Type B pancreatic cell (in vitro differentiated cells): ENCODE results near the gene AMH. TPM values are rescaled to one million over a fixed set of nuclear protein-coding genes. Genes with fewer than 3 reads are reported as not detected.

Experiments used
- DNase-seq: peaks from one replicate; pipeline ENCODE4 v3.0.0; 2021; ENCODE audit warnings: mixed read lengths; ENCODE audit not compliant: unreplicated experiment; ENCODE audit errors: extremely low spot score
- H3K27ac Mint-ChIP-seq: 2 replicates; pipeline ENCODE4 v1.8.0; 2021; ENCODE audit warnings: mild to moderate bottlenecking, mixed read lengths
- H3K27me3 Mint-ChIP-seq: 2 replicates; pipeline ENCODE4 v1.8.0; 2021; ENCODE audit warnings: mixed read lengths
- H3K36me3 Mint-ChIP-seq: 2 replicates; pipeline ENCODE4 v1.8.0; 2021; ENCODE audit warnings: mixed read lengths
- H3K4me1 Mint-ChIP-seq: one replicate; pipeline ENCODE4 v1.8.0; 2021; ENCODE audit warnings: mixed read lengths; ENCODE audit not compliant: unreplicated experiment
- H3K4me3 Mint-ChIP-seq: 2 replicates; pipeline ENCODE4 v1.8.0; 2021; ENCODE audit warnings: mild to moderate bottlenecking, mixed read lengths
- H3K9me3 Mint-ChIP-seq: 2 replicates; pipeline ENCODE4 v1.8.0; 2021; ENCODE audit warnings: mixed read lengths
- total RNA-seq: library from RNA; stranded (reverse); gene quantifications from 2 replicates; pipeline ENCODE4 v1.2.1, GENCODE V29; 2021; ENCODE audit warnings: low replicate concordance
- TF ChIP-seq, protein P1 (sequence below): fragments of 200-600 bp; sonication (generic); conservative IDR thresholded peaks from 2 replicates; pipeline ENCODE4 v1.5.0; 2021; ENCODE audit warnings: antibody characterized with exemption, mild to moderate bottlenecking

Gene AMH
- total RNA-seq, 1 donor from 2014 or later: 49.5 TPM

DNA sequence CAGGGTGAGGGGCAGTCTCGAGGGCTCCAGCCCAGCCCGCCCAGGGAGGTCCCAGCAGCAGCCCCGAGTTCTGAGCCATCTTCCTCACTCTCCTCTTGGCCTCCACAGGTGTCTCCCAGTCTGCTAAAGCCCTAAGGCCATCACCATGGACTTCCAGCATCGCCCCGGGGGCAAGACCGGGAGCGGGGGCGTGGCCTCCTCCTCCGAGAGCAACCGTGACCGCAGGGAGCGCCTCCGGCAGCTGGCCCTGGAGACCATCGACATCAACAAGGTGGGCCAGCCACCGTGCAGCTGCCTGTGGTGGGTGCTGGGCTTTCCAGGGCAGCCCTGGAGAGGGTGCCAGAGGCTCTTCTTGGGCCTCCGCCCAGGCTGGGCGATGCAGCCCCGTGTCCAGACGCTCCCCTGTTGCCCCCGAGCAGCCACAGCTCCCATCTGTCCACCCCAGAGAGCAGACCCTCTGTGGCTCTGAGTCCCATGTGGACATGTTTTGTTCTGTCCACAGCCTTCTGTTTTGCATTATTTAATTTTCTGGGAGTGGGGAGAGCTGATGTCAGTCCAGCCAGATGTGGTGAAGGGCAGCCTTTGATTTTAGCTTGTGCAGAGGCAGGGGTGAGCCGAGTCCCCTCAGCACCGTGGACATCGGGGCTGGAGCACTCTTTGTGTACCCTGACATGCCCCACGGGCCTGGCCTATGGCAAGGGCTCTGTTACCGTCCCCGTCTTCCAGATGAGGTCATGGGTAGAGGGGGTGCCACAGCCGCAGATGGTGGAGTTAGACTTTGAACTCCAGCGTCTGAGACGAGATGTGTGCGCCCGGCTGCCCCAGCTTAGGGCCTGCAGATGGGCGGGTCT lies 5.6 kb upstream of the AMH start:
- Mint-ChIP-seq H3K36me3 (no peaks in the 10 kb centered on the region), H3K27me3 (no peaks in the 10 kb centered on the region), H3K4me1 (peaks cover 36% of the 10 kb centered on the region), H3K27ac (no peak overlapping the region), H3K4me3 (no peak overlapping the region), H3K9me3 (no peaks in the 10 kb centered on the region)
- DNase-seq: no peak
- TF ChIP-seq, protein P1, sequence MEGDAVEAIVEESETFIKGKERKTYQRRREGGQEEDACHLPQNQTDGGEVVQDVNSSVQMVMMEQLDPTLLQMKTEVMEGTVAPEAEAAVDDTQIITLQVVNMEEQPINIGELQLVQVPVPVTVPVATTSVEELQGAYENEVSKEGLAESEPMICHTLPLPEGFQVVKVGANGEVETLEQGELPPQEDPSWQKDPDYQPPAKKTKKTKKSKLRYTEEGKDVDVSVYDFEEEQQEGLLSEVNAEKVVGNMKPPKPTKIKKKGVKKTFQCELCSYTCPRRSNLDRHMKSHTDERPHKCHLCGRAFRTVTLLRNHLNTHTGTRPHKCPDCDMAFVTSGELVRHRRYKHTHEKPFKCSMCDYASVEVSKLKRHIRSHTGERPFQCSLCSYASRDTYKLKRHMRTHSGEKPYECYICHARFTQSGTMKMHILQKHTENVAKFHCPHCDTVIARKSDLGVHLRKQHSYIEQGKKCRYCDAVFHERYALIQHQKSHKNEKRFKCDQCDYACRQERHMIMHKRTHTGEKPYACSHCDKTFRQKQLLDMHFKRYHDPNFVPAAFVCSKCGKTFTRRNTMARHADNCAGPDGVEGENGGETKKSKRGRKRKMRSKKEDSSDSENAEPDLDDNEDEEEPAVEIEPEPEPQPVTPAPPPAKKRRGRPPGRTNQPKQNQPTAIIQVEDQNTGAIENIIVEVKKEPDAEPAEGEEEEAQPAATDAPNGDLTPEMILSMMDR: no peak

DNA sequence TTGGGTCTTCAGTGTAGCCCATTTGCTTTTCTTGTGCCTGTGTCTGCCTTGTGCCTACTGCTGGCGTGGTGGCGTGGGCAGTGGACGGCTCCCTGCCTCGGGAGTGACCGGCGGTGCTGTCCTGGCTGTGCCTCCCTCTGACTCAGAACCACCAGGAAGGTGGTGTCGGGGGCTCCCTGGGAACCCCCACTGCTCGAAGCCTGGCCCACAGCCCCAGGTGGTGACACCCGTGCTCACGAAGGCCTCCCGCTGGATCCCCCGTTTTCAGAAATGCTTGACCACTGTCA lies 5.1 kb upstream of the AMH start:
- H3K27me3 Mint-ChIP-seq: no peaks in the 10 kb centered on the region
- H3K4me3 Mint-ChIP-seq: no peak overlapping the region
- H3K36me3 Mint-ChIP-seq: no peaks in the 10 kb centered on the region
- H3K4me1 Mint-ChIP-seq: peaks cover 32% of the 10 kb centered on the region
- TF ChIP-seq, protein P1: no peak
- DNase-seq: no peak
- no peak overlapping the region for H3K27ac Mint-ChIP-seq
- no peaks in the 10 kb centered on the region for H3K9me3 Mint-ChIP-seq

DNA sequence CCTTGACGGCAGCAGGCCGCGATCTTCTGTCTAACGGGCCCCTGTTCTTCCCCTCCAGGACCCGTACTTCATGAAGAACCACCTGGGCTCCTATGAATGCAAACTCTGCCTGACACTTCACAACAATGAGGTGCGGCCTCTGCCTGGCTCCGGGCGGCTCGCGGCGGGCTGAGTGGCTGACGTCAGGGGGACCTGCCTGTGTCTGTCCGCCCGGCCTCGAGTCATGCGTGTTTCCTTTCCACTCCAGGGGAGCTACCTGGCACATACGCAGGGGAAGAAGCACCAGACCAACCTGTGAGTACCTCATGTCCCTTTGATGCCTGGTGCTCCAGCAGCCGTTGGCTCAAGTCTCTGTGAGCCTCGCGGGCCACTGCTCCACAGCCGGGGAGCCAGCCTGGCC lies 4.6 kb upstream of the AMH start:
- Mint-ChIP-seq H3K27me3 (no peaks in the 10 kb centered on the region), H3K36me3 (no peaks in the 10 kb centered on the region), H3K4me1 (peaks cover 29% of the 10 kb centered on the region), H3K4me3 (no peak overlapping the region), H3K9me3 (no peaks in the 10 kb centered on the region), H3K27ac (no peak overlapping the region)
- DNase-seq: no peak
- TF ChIP-seq, protein P1: no peak

DNA sequence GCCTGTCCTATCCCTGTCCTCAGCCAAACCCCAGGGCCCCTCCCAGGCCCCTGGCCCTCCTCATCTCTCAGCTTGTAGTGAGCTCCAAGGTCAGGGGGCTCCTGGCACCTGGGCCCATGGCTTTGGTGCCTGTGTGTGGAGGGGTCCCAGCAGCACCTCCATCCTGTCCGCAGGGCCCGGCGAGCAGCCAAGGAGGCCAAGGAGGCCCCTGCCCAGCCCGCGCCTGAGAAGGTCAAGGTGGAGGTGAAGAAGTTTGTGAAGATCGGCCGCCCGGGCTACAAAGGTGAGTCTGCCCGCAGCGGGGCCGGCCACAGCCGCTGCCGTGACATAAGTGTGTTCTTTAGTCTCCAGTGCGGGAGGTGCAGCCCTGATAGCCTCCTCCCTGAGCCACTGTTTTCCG lies 3.9 kb upstream of the AMH start:
- TF ChIP-seq, protein P1: no peak
- Mint-ChIP-seq H3K27me3 (no peaks in the 10 kb centered on the region), H3K4me3 (no peak overlapping the region), H3K27ac (no peak overlapping the region), H3K36me3 (no peaks in the 10 kb centered on the region), H3K4me1 (peaks cover 22% of the 10 kb centered on the region), H3K9me3 (no peaks in the 10 kb centered on the region)
- no peak for DNase-seq

DNA sequence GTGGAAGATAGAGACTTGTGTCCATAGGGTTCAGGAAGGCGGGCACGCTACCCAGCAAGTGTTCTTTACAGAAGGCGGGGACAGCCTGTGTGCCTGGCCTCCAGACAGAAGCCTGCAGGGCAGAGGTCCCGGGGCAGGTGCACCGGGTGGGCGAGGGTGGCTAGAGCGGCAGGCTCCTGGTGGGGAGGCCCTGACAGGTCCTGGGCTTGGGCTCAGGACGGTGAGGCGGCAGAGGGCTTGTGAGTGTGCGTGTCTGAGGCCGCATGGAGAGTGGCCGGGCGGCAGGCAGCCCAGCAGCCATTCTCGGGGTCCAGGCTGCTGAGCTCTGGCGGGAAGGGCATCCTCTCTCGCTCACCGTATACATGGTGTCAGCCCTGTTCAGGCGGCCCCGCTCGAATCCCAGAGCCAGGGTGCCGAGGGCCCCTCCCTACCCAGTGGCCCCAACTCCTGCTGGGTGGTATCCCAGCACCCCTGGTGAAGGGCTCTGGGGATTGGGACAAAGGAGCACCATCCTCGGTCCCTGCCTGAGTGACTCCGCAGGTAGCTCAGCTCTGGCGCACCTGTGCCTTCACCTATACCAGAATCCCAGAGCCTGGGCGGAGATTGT lies 3.0 kb upstream of the AMH start:
- Mint-ChIP-seq H3K4me1 (peaks cover 14% of the 10 kb centered on the region), H3K4me3 (no peak overlapping the region), H3K9me3 (no peaks in the 10 kb centered on the region), H3K27me3 (no peaks in the 10 kb centered on the region), H3K27ac (no peak overlapping the region), H3K36me3 (no peaks in the 10 kb centered on the region)
- no peak for DNase-seq
- TF ChIP-seq, protein P1: no peak
